AG04449 (cell line): Measurements from ENCODE around the gene FOXP3.

Experiments used
- CTCF ChIA-PET: fragments of 350-600 bp; formaldehyde crosslinking; extraction: SDS; loops from one replicate; lab custom pipeline; 2021; ENCODE audit warnings: antibody characterized with exemption; lab: Yijun Ruan, JAX
- POLR2A ChIA-PET: fragments of 400-600, 350-600 bp; formaldehyde crosslinking; extraction: SDS; loops from one replicate; lab custom pipeline; 2020; ENCODE audit warnings: antibody characterized with exemption, inconsistent platforms; lab: Yijun Ruan, JAX
- DNase-seq: peaks from one replicate; pipeline ENCODE4 v3.0.0-alpha.2; 2010; ENCODE audit warnings: low read depth, low spot score
- H3K4me3 ChIP-seq: 2 replicates; pipeline ENCODE4 v1.5.1; 2011; ENCODE audit warnings: low read depth, mild to moderate bottlenecking, control low read depth, low read length
- CTCF ChIP-seq: IDR thresholded peaks from one replicate; pipeline ENCODE4 v1.5.1; 2011; ENCODE audit warnings: mild to moderate bottlenecking, moderate library complexity, low read length, control low read depth, inconsistent platforms; ENCODE audit not compliant: insufficient read depth; ENCODE audit errors: missing control alignments

The FOXP3 gene

GRCh38 chrX:49232525-49232924 is 32.0 kb downstream of the FOXP3 start:
- ChIA-PET POLR2A (no interaction called here), CTCF (no interaction called here)
- TF ChIP-seq CTCF, result no peak
- no peak for DNase-seq
- H3K4me3 ChIP-seq, result no peak overlapping the region

DNA sequence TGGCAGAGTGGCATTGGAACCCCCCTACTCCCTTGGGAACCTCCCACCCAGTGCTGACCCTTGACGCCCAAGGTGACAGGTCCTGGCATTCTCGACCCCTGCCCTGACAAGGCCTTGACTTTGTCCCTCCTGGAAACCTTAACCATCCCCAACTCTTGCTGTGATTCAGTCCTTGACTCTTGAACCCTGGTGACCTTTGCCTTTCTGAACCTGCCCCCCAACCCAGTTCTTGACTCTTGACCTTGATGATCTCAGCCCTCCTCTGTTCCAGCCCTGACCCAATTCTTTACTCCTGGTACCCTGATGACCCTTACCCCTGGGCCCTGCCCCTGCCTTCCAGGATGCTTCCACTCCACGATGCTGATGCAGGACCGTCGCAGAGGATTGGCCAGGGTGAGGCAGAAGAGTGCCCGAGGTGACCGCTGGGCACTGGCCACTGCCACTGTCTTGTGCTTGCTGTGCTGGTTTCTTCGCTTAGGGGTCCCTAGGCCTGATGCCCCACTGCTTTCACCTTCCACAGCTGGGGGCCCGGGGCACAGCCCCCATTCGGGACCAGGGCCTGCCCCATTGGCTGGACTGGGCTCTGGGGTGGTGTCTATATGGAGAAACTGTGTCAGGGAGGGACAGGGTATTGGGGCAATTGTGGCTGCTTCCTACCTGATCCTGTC is 33.0 kb downstream of the FOXP3 start:
- DNase-seq, result no peak
- no peak overlapping the region for H3K4me3 ChIP-seq
- ChIA-PET POLR2A (no interaction called here), CTCF (no interaction called here)
- TF ChIP-seq CTCF, result no peak

GRCh38 chrX:49230500-49231232 is 33.8 kb downstream of the FOXP3 start:
- CTCF ChIA-PET, result no interaction called here
- no peak overlapping the region for H3K4me3 ChIP-seq
- no peak for TF ChIP-seq CTCF
- POLR2A ChIA-PET, result no interaction called here
- DNase-seq, result no peak

DNA sequence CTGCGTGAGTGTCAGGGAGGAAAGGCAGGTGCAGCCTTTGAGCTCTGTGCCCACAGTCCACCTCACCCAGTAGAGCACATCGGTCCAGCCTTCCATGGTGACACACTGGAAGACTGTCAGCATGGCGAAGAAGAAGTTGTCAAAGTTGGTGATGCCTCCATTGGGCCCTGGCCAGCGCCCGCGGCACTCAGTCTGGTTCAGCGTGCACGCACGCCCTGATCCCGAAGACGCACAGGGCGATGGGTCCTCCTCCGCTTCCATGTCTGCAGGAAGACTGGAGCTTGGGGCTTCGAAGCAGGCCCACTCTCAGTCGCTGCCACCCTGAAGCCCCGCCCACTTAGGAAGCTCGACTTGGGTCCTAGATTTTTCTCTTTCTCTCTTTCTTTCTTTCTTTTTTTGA is 36.3 kb downstream of the FOXP3 start:
- CTCF ChIA-PET, result interaction anchor here (1.2 kb wide), 1 partner anchor 17 kb away, joined by 3 read pairs; no protein-coding TSS in a partner anchor
- POLR2A ChIA-PET, result no interaction called here
- DNase-seq, result no peak
- no peak overlapping the region for H3K4me3 ChIP-seq
- no peak for TF ChIP-seq CTCF

- POLR2A ChIA-PET, result no interaction called here
- DNase-seq, result no peak
- H3K4me3 ChIP-seq, result no peak overlapping the region
- no peak for TF ChIP-seq CTCF
- CTCF ChIA-PET, result no interaction called here
Observed at GRCh38 chrX:49227726-49228125, 36.8 kb downstream of the FOXP3 start.

GRCh38 chrX:49226946-49227345 is 37.6 kb downstream of the FOXP3 start:
- no peak for DNase-seq
- no peak for TF ChIP-seq CTCF
- ChIA-PET POLR2A (no interaction called here), CTCF (interaction anchor here (1.1 kb wide), 1 partner anchor 34 kb away, joined by 5 read pairs; no protein-coding TSS in a partner anchor)
- H3K4me3 ChIP-seq, result no peak overlapping the region
